Measurements from ENCODE around the gene VPS26A. TPM values are rescaled to one million over a fixed set of nuclear protein-coding genes. Genes with fewer than 3 reads are reported as not detected.
"Not testable (repeated sequence)": the region's sequence is repeated elsewhere in the genome, so short reads cannot be mapped to it uniquely, and the experiment has no call there.

The VPS26A gene
- total RNA-seq, 1 donor from 2014 or later, result 56.0 TPM

- no peak for DNase-seq (ENCODE audit: extremely low spot score, unreplicated experiment)
- Mint-ChIP-seq H3K4me3 (peak overlapping the region; percentile 99), H3K4me1 (ENCODE audit: unreplicated experiment) (peaks cover 21% of the 10 kb centered on the region), H3K36me3 (no peaks in the 10 kb centered on the region), H3K27ac (peak overlapping the region; percentile 99), H3K9me3 (no peaks in the 10 kb centered on the region), H3K27me3 (no peaks in the 10 kb centered on the region)
- TF ChIP-seq, protein P1, sequence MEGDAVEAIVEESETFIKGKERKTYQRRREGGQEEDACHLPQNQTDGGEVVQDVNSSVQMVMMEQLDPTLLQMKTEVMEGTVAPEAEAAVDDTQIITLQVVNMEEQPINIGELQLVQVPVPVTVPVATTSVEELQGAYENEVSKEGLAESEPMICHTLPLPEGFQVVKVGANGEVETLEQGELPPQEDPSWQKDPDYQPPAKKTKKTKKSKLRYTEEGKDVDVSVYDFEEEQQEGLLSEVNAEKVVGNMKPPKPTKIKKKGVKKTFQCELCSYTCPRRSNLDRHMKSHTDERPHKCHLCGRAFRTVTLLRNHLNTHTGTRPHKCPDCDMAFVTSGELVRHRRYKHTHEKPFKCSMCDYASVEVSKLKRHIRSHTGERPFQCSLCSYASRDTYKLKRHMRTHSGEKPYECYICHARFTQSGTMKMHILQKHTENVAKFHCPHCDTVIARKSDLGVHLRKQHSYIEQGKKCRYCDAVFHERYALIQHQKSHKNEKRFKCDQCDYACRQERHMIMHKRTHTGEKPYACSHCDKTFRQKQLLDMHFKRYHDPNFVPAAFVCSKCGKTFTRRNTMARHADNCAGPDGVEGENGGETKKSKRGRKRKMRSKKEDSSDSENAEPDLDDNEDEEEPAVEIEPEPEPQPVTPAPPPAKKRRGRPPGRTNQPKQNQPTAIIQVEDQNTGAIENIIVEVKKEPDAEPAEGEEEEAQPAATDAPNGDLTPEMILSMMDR (conservative IDR thresholded peaks at IDR 0.05), result no peak
These were observed 738 bp downstream of the VPS26A start for GRCh38 chr10:69124563-69125268.

- no peaks in the 10 kb centered on the region for H3K36me3 Mint-ChIP-seq
- TF ChIP-seq, protein P1 (conservative IDR thresholded peaks at IDR 0.05), result no peak
- no peak for DNase-seq (ENCODE audit: extremely low spot score, unreplicated experiment)
- no peaks in the 10 kb centered on the region for H3K27me3 Mint-ChIP-seq
- H3K27ac Mint-ChIP-seq, result peak overlapping the region; percentile 99
- H3K4me3 Mint-ChIP-seq, result peak overlapping the region; percentile 99
- peaks cover 21% of the 10 kb centered on the region for H3K4me1 Mint-ChIP-seq (ENCODE audit: unreplicated experiment)
- no peaks in the 10 kb centered on the region for H3K9me3 Mint-ChIP-seq
These were observed 1.6 kb downstream of the VPS26A start for GRCh38 chr10:69125554-69125953.

DNA sequence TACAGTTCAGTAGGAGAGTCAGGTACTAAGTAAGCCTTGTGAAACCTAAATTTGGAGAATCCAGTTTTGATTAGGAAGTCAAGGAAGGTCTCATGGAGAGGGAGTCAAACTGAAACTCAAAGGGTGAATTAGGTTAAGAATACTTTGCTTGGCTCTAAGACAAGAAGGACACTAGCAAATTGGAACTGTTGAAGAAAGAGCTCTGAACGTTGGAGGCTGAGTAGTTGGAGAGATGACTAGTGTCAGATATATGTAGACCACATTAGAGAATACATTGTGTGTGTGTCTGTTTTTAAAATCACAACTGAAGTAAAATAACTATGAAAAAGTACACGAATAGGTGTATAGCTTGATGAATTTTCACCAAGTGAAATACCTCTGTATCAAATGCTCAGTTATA, 6.3 kb downstream of the VPS26A start:
- Mint-ChIP-seq H3K9me3 (no peaks in the 10 kb centered on the region), H3K27ac (no peak overlapping the region), H3K4me1 (ENCODE audit: unreplicated experiment) (peaks cover 14% of the 10 kb centered on the region), H3K4me3 (no peak overlapping the region), H3K36me3 (peaks cover 11% of the 10 kb centered on the region), H3K27me3 (no peaks in the 10 kb centered on the region)
- no peak for DNase-seq (ENCODE audit: extremely low spot score, unreplicated experiment)
- TF ChIP-seq, protein P1 (conservative IDR thresholded peaks at IDR 0.05), result no peak

DNA sequence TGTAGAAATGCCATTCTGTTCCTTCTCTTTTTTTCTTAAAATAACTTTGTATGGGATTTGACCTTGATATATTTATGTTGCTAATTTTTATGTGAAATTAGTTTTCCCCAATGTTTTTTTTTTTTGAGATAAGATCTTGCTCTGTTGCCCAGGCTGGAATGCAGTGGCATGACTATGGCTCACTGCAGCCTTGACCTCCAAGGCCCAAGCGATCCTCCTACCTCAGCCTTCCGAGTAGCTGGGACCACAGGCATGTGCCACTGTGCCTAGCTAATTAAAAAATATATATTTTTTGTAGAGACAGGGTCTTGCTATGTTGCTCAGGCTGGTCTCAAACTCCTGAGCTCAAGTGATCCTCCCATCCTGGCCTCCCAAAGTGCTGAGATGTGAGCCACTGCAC, 16.0 kb downstream of the VPS26A start:
- H3K9me3 Mint-ChIP-seq, result no peaks in the 10 kb centered on the region
- H3K4me1 Mint-ChIP-seq (ENCODE audit: unreplicated experiment), result no peaks in the 10 kb centered on the region
- peaks cover 17% of the 10 kb centered on the region for H3K36me3 Mint-ChIP-seq

GRCh38 chr10:69141304-69141703, 17.3 kb downstream of the VPS26A start:
- Mint-ChIP-seq H3K4me3 (no peak overlapping the region), H3K4me1 (ENCODE audit: unreplicated experiment) (no peaks in the 10 kb centered on the region), H3K27ac (no peak overlapping the region), H3K9me3 (no peaks in the 10 kb centered on the region), H3K27me3 (no peaks in the 10 kb centered on the region), H3K36me3 (peaks cover 13% of the 10 kb centered on the region)
- TF ChIP-seq, protein P1 (conservative IDR thresholded peaks at IDR 0.05), result no peak
- DNase-seq (ENCODE audit: extremely low spot score, unreplicated experiment), result no peak

More for the DNA sequence above, 16.0 kb downstream of the VPS26A start:
- H3K27me3 Mint-ChIP-seq, result no peaks in the 10 kb centered on the region
- DNase-seq (ENCODE audit: extremely low spot score, unreplicated experiment), result no peak
- H3K4me3 Mint-ChIP-seq, result no peak overlapping the region
- no peak overlapping the region for H3K27ac Mint-ChIP-seq
- TF ChIP-seq, protein P1 (conservative IDR thresholded peaks at IDR 0.05), result no peak

- H3K4me3 Mint-ChIP-seq, H3K27me3 Mint-ChIP-seq: not testable (repeated sequence)
- peaks cover 12% of the 10 kb centered on the region for H3K36me3 Mint-ChIP-seq
These were observed 18.1 kb downstream of the VPS26A start for GRCh38 chr10:69142074-69142473.

More at GRCh38 chr10:69142074-69142473, 18.1 kb downstream of the VPS26A start:
- not testable (repeated sequence) for H3K4me1 Mint-ChIP-seq (ENCODE audit: unreplicated experiment); H3K9me3 Mint-ChIP-seq; H3K27ac Mint-ChIP-seq; DNase-seq (ENCODE audit: extremely low spot score, unreplicated experiment)

All from type B pancreatic cell (in vitro differentiated cells).